GM10847 (cell line): Measurements from ENCODE around the gene SPTB.

Source experiments
- POLR2A ChIP-seq: IDR thresholded peaks from 2 replicates; pipeline ENCODE4 v1.6.1; 2011; ENCODE audit not compliant: insufficient read length; ENCODE audit errors: extremely low read depth

The SPTB gene

DNA sequence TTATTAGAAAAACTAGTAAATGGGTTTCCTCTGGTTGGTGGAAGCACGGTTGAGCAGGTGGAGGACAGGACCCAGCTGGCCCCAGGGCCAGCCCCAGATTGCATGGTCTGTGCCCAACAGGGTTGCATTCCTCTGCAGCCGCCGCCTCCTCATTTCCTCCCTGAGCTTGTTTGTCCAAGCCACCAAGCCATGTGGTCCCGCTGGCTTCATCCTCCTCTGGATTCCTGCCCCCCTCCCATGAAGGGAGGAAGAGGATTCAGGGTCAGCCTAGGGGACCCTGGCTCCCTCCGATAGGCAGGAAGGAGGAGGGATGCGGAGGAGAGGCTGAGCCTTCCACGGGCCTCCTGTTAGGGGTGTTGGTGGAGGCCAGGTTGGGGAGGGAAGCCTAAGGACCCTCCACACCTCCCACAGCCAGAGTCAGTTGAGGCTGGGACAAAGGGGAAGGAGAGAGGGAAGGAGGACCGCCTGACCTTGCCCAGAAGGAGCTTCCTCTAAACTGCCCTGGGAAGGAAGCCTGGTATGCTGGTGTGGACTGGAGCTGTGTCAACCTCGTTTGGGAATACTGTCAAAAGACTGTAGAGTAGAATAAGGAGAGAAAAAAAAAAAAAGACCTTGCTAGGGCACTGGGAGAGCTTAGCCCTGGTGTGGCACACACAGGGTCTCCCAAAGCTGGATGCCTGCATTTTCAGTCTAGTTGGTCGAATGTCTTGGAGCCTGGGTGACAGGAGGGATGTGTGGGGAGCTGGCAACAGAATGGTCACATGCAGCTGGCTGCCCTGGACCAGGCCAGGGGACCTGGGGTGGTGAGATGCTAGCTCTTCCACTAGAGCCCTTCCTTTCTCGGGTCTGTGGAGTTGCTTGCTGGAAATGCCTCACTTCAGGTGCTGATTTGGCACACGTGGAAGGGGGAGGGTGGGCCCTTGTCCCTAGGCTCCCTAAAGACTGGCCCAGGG lies 133.1 kb downstream of the SPTB start:
- TF ChIP-seq POLR2A = no peak

DNA sequence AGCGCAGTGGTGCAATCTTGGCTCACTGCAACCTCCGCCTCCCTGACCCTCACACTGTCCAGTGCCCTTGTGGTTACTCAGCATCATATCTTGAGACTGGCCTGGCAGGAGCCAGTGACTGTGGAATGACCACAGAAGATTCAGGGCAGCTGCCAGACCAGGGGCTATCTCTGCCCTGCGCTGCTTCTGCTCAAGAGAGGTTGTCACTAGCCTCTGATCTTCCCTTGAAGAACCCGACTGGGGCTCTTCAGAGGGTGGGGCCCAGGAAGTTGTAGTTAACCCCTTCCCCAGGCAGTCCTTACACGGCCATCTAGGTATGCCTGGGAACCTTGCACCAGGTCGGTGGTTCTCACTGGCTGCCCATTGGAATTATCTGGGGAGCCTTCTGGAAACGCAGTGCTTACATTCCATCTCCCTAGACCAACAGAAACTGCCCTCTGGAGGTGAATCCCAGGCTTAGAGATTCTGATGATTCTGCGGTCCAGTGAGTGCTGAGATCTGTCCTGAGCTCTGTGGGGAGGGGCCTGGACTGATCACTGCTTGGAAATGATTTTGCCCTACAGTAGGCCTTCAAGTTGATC lies 134.1 kb downstream of the SPTB start:
- no peak for TF ChIP-seq POLR2A

DNA sequence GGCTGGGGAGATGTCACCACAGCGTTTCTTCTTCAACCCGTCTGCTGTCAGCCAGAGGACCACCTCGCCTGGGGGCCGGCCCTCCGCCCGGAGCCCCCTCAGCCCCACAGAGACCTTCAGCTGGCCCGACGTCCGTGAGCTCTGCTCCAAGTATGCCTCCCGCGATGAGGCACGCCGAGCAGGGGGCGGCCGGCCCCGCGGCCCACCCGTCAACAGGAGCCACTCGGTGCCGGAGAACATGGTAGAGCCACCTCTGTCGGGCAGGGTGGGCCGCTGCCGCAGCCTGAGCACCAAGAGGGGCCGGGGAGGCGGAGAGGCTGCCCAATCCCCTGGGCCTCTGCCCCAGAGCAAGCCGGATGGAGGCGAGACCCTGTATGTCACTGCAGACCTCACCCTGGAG lies 136.6 kb downstream of the SPTB start:
- no peak for TF ChIP-seq POLR2A

- TF ChIP-seq POLR2A = no peak
Measured at GRCh38 chr14:64741961-64742360, 137.7 kb downstream of the SPTB start.

DNA sequence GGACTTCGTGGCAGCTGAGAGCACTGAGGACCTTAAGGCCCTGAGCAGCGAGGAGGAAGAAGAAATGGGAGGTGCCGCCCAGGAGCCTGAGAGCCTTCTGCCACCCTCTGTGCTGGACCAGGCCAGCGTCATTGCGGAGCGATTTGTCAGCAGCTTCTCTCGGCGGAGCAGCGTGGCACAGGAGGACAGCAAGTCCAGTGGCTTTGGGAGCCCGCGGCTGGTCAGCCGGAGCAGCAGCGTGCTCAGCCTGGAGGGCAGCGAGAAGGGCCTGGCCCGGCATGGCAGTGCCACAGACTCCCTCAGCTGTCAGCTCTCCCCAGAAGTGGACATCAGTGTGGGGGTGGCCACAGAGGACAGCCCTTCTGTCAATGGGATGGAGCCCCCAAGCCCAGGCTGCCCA lies 138.5 kb downstream of the SPTB start:
- no peak for TF ChIP-seq POLR2A

DNA sequence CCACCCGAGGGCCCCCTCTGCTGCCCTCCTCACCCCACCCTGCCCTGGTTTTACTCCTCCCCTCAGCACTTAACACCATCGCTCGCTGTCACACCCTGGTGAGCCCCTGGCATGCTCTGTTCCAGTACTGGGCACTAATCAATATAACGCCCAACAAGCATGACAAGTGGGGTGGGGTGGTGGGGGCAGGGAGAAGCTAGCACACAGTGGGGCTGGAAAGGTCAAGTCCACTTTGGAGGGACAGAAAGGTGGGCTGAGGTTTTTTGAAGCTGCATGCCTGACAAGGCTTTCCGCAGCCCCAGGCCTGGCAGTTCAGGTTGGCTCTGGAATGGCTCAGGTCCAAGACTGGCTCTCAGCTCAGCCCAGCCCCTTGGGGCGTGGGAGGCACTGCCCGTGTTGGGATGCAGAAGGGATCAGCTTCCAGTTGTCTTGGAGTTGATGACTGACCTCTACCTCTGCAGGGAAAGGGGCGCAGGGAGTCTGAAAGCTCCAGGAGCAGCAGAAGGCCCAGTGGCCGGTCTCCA lies 141.4 kb downstream of the SPTB start:
- no peak for TF ChIP-seq POLR2A

- no peak for TF ChIP-seq POLR2A
Measured at GRCh38 chr14:64737391-64738280, 142.1 kb downstream of the SPTB start.

DNA sequence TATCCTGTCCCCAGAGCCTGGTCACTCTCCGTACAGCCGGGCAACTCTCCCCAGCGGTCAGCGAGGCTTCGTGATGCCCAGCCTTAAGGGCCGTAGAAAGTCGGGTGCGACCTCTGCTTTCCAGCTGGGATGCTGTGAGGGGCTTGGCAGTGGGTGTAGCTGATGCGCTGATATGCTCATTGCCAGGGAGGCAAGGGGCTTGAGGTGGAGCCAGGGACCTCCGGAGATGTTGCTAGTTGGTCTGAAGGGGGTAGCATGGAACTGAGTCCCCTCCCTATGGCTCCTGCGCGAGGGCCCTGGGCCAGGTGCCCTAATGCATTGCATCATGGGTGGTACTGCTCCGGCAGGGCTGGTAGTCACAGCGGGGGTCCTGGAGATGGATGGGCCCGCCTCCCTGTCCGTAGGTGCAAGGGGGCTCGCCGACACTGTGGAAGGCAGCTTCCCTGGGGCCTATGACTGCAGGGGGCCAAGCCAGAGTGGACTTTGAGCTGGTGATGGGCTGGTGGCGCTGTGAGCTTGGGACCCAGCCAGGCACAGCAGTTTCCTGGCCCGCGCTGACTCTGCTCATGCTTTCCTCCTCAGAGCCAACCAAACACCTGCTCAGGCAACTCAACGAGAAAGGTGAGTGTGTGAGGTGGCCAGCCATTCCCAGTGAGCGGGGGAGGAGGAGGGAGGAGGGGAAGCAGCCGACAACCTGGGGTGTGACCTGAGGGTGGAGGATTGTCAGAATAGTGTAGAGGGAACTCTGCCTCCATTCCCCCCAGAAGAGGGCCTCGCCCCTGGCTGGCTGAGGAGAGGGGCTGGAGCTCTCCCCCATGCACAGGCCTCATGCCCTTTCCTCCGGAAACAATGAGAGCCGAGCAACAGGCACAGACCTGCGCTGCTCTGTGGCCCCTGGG lies 143.2 kb downstream of the SPTB start:
- no peak for TF ChIP-seq POLR2A

- no peak for TF ChIP-seq POLR2A
Measured at GRCh38 chr14:64734990-64735389, 144.7 kb downstream of the SPTB start.

GRCh38 chr14:64733899-64734298 lies 145.8 kb downstream of the SPTB start:
- no peak for TF ChIP-seq POLR2A

GRCh38 chr14:64733321-64733720 lies 146.4 kb downstream of the SPTB start:
- TF ChIP-seq POLR2A = no peak

- no peak for TF ChIP-seq POLR2A
Measured at GRCh38 chr14:64732536-64733120, 147.1 kb downstream of the SPTB start.

DNA sequence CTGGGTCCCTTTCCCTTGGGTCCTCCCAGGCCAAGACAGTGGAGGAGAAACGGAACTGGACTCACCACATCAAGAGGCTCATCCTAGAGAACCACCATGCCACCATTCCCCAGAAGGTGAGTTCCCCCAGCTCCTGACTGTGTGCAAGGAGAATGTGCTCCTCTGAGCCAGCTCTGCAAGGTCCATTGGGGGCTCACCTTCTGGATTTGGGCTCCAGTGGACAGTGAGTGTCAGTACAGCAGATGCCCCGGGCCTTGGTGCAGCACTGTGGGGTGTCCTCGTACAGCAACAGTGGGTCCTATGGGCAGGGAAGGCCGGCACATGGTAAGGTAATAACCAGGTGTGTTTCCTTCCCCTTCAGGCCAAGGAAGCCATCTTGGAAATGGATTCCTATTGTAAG lies 147.6 kb downstream of the SPTB start:
- TF ChIP-seq POLR2A = no peak

GRCh38 chr14:64731141-64731581 lies 148.5 kb downstream of the SPTB start:
- no peak for TF ChIP-seq POLR2A

GRCh38 chr14:64730681-64731080 lies 149.0 kb downstream of the SPTB start:
- no peak for TF ChIP-seq POLR2A
